Measurements from ENCODE around the gene TAC3.
A peak's percentile ranks its signal among the peaks of the same experiment; 100 is the strongest.
"Not testable (repeated sequence)": the region's sequence is repeated elsewhere in the genome, so short reads cannot be mapped to it uniquely, and the experiment has no call there.

Gene TAC3

DNA sequence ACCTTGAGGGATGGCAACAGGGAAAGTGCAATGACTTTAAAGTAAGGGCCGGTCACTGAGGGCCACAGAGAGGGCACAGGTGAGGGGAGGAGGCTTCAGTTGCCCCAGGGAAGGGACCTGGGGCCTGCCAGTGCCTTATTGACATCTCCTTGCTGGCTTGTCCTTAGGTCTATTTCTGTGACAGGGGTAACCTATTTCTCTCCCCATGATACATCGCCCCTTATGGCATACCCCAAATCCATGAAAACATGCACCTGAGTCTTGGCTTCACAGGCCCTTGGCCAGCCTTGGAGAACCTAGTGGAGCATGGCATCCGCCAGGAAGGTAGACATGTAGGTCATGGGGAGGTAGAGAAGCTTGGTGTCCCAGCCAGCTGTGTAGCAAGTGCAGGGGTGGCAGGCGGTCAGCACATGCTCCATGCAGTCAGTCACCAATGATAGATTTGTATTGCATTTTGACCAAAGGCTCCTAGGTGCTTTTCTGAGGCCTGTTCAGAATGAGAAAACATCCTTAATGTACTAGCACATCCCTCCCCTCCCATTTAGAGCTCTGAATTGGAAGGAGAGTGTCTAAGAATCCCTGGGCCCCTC lies 35.3 kb downstream of the TAC3 start:
- DNase-seq = no peak

DNA sequence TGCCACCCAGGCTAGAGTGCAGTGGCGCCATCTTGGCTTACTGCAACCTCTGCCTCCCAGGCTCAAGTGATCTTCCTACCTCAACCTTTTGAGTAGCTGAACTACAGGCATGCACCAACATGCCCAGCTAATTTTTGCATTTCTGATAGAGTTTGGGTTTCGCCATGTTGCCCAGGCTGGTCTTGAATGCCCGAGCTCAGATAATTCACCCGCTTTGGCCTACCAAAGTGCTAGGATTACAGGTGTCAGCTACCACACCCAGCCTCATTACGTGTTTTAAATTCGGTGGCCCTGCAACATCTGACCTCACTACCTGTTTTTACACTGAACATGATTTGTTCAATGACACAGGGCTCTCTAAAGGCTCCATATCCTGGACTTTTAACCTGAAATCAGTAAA lies 36.1 kb downstream of the TAC3 start:
- DNase-seq = no peak

DNA sequence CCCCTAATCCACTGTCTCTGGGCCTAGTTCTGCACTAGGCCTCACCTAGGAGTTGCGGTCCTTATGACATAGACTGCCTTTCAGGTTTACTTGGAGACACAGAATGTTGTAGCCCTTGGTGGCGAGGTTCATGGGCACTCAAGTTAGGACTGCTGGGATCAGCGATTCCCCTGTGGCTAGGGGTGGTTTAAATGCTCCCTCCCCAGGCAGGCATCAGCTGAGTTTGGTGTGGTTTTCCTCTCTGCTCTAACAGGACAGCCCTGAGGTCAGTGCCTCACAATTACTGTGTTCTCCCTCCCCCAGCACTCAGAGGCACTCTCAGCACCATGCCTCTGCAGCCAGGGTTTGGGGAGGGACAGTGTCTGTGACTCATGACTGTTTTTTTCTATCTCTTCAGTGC lies 36.7 kb downstream of the TAC3 start:
- no peak for DNase-seq

DNA sequence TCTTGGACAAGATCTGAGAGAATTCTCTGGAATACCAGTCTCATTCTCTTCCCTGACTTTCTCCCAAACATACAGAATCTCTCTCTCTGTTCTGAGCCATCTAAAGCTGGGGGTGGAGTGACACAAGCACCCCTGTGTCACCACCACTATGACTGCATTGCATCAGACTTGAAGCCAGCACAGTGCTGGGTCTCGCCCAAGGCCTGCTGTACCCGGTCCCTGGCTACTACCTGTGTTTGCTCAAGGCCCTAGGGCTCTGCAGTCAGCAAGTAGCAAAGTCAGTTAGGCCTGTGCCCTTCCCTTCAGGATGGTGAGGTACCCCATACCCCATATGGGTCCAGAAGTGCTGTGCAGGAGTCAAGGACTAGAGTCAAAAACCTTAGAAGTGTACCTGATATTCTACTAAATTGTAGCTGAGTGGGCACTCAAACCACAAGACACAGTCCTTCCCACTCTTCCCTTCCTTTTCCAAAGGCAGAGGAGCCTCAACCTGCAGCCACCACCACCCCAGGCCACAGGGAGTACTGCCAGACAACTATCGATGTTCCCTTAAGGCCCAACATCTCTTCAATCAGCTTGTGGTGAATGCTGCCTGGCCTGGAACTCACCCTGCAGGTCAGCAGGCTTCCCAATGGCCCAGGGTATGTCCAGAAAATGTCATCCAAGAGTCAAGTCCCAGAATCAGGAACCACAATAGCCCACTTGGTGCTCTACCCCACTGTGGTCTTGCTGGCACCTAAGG lies 37.8 kb downstream of the TAC3 start:
- no peak for DNase-seq

GRCh38 chr12:56977361-56977760 lies 39.0 kb downstream of the TAC3 start:
- DNase-seq = not testable (repeated sequence)

DNA sequence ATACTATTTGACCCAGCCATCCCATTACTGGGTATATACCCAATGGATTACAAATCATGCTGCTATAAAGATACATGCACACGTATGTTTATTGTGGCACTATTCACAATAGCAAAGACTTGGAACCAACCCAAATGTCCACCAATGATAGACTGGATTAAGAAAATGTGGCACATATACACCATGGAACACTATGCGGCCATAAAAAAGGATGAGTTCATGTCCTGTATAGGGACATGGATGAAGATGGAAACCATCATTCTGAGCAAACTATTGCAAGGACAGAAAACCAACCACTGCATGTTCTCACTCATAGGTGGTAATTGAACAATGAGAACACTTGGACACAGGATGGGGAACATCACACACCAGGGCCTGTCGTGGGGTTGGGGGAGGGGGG lies 42.1 kb downstream of the TAC3 start:
- DNase-seq = not testable (repeated sequence)

DNA sequence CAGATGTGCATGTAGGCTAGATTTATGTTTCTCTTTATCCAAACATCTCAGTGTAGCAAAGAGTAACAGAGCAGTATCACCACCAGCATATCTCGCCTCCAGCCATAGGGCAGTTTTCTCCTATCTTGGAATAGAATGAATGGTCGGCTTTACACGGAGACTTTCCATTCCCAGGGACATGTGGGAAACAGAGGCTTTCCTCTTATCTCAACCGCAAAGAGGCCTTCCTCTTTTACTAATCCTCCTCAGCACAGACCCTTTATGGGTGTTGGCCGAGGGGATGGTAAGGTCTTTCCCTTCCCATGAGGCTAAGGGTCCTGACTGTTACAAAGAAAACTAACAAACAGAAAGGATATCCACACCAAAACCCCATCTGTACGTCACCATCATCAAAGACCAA lies 47.4 kb downstream of the TAC3 start:
- DNase-seq = not testable (repeated sequence)

- peak; percentile 38 for DNase-seq
These were observed 50.2 kb downstream of the TAC3 start for GRCh38 chr12:56965997-56966642.

GRCh38 chr12:56965124-56965523 lies 51.2 kb downstream of the TAC3 start:
- not testable (repeated sequence) for DNase-seq

GRCh38 chr12:56963557-56963956 lies 52.8 kb downstream of the TAC3 start:
- DNase-seq = not testable (repeated sequence)

DNA sequence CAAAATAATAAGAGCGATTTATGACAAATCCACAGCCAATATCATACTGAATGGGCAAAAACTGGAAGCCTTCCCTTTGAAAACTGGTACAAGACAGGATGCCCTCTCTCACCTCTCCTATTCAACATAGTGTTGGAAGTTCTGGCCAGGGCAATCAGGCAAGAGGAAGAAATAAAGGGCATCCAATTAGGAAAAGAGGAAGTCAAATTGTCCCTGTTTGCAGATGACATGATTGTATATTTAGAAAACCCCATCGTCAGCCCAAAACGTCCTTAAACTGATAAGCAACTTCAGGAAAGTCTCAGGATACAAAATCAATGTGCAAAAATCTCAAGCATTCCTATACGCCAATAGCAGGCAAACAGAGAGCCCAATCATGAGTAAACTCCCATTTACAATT lies 54.1 kb downstream of the TAC3 start:
- DNase-seq = not testable (repeated sequence)

All from NCI-H2029 (cell line).